HG02642 (cell line): ENCODE data around the gene CDC42SE2.
"Not testable (repeated sequence)": the region's sequence is repeated elsewhere in the genome, so short reads cannot be mapped to it uniquely, and the experiment has no call there.

Experiments
- ATAC-seq: cut with Tn5 transposase; IDR thresholded peaks from one replicate; pipeline ENCODE4 v1.9.1; 2021; ENCODE audit warnings: mild to moderate bottlenecking; ENCODE audit not compliant: unreplicated experiment, poor library complexity

Gene CDC42SE2

GRCh38 chr5:131382407-131383395 is 118.8 kb downstream of the CDC42SE2 start:
- peak; percentile 71 for ATAC-seq

GRCh38 chr5:131384173-131384572 is 120.3 kb downstream of the CDC42SE2 start:
- ATAC-seq, result no peak

GRCh38 chr5:131384616-131385214 is 120.9 kb downstream of the CDC42SE2 start:
- ATAC-seq, result no peak

GRCh38 chr5:131386124-131386523 is 122.3 kb downstream of the CDC42SE2 start:
- no peak for ATAC-seq

- ATAC-seq, result no peak
These were observed 122.9 kb downstream of the CDC42SE2 start for GRCh38 chr5:131386779-131387178.

- ATAC-seq, result no peak
These were observed 123.4 kb downstream of the CDC42SE2 start for GRCh38 chr5:131387255-131387654.

- ATAC-seq, result peak; percentile 46
These were observed 125.4 kb downstream of the CDC42SE2 start for GRCh38 chr5:131389096-131389868.

GRCh38 chr5:131389869-131390265 is 126.0 kb downstream of the CDC42SE2 start:
- no peak for ATAC-seq

GRCh38 chr5:131392466-131393095 is 128.7 kb downstream of the CDC42SE2 start:
- ATAC-seq, result no peak

- ATAC-seq, result no peak
These were observed 129.7 kb downstream of the CDC42SE2 start for GRCh38 chr5:131393498-131393968.

GRCh38 chr5:131394128-131394527 is 130.3 kb downstream of the CDC42SE2 start:
- ATAC-seq, result peak; percentile 72

- ATAC-seq, result peak; percentile 79
These were observed 132.2 kb downstream of the CDC42SE2 start for GRCh38 chr5:131396015-131396414.

GRCh38 chr5:131396630-131397273 is 132.9 kb downstream of the CDC42SE2 start:
- ATAC-seq, result no peak

GRCh38 chr5:131399007-131399406 is 135.2 kb downstream of the CDC42SE2 start:
- ATAC-seq, result not testable (repeated sequence)

- ATAC-seq, result no peak
These were observed 136.7 kb downstream of the CDC42SE2 start for GRCh38 chr5:131400585-131400984.

GRCh38 chr5:131405674-131406073 is 141.8 kb downstream of the CDC42SE2 start:
- no peak for ATAC-seq

GRCh38 chr5:131406076-131406475 is 142.2 kb downstream of the CDC42SE2 start:
- ATAC-seq, result no peak

- no peak for ATAC-seq
These were observed 143.3 kb downstream of the CDC42SE2 start for GRCh38 chr5:131406975-131407638.
